Spleen (tissue), 7 donors: ENCODE results near the gene HLA-DMA.

Experiments used
- CTCF ChIP-seq, 11 experiments: fragments of 200-600 bp in 7 of 11; fragments of 450-650 bp in 4 of 11; sonication (generic) in 4 of 11; IDR thresholded peaks in 8 of 11; conservative IDR thresholded peaks in 3 of 11; 1 replicate in 7 of 11; 2 replicates in 4 of 11; pipeline versions ENCODE4 v1.4.0 to v1.8.0; 2016 to 2021; ENCODE audit warnings: antibody characterized with exemption in 11 of 11, inconsistent platforms in 4 of 11, mild to moderate bottlenecking in 1 of 11
- POLR2A ChIP-seq, 3 donors: fragments of 450-650 bp; IDR thresholded peaks; one replicate each; pipeline ENCODE4 v1.5.1; 2017; ENCODE audit warnings: antibody characterized with exemption in 3 of 3, mild to moderate bottlenecking in 1 of 3
- POLR2AphosphoS5 ChIP-seq, 3 donors: sonication (generic); formaldehyde crosslinking; IDR thresholded peaks; one replicate each; pipeline ENCODE4 v1.5.1; 2017; ENCODE audit warnings: antibody characterized with exemption in 3 of 3
- donor health status: DM: no; HTN: no; CAD: no; lungs with moderate emphysema.
- donor health status: DM: no; HTN: no; CAD: no.
- donor health status: DM: no; HTN: no; CAD: no.

GRCh38 chr6:32935551-32936238 lies 17.2 kb downstream of the HLA-DMA start:
- TF ChIP-seq POLR2A (IDR thresholded peaks at IDR 0.05) (no peak), POLR2AphosphoS5 (IDR thresholded peaks at IDR 0.05) (no peak), CTCF (IDR thresholded peaks at IDR 0.05 in 8 of 11, conservative IDR thresholded peaks at IDR 0.05 in 3 of 11) (no peak)
